Epidermal melanocyte (primary cell): ENCODE results near the gene TARBP1.
"Not testable (repeated sequence)": the region's sequence is repeated elsewhere in the genome, so short reads cannot be mapped to it uniquely, and the experiment has no call there.

Experiments
- DNase-seq: peaks from one replicate; pipeline ENCODE4 v3.0.0; 2011; ENCODE audit warnings: low spot score; ENCODE audit not compliant: insufficient read length

Gene TARBP1

GRCh38 chr1:234397732-234398131 is 81.2 kb downstream of the TARBP1 start:
- DNase-seq, result no peak

GRCh38 chr1:234396871-234397270 is 82.1 kb downstream of the TARBP1 start:
- no peak for DNase-seq

GRCh38 chr1:234396092-234396491 is 82.9 kb downstream of the TARBP1 start:
- DNase-seq, result no peak

- DNase-seq, result no peak
These were observed 83.7 kb downstream of the TARBP1 start for GRCh38 chr1:234395297-234395696.

GRCh38 chr1:234393190-234393589 is 85.8 kb downstream of the TARBP1 start:
- DNase-seq, result no peak

- DNase-seq, result no peak
These were observed 90.9 kb downstream of the TARBP1 start for GRCh38 chr1:234388094-234388493.

- DNase-seq, result no peak
These were observed 92.9 kb downstream of the TARBP1 start for GRCh38 chr1:234386122-234386521.

GRCh38 chr1:234381699-234382555 is 97.1 kb downstream of the TARBP1 start:
- DNase-seq, result no peak

GRCh38 chr1:234379591-234380109 is 99.3 kb downstream of the TARBP1 start:
- not testable (repeated sequence) for DNase-seq

- no peak for DNase-seq
These were observed 103.3 kb downstream of the TARBP1 start for GRCh38 chr1:234375672-234376071.

- no peak for DNase-seq
These were observed 105.1 kb downstream of the TARBP1 start for GRCh38 chr1:234373959-234374254.

- DNase-seq, result peak; percentile 81
These were observed 105.7 kb downstream of the TARBP1 start, which contains the start of gene COA6 for GRCh38 chr1:234373064-234373958. TSS of gene COA6 (plus strand) at chr1:234373456. CDS start at chr1:234373467, 11 bp downstream.

- DNase-seq, result no peak
These were observed 106.8 kb downstream of the TARBP1 start for GRCh38 chr1:234372011-234372757.

GRCh38 chr1:234371414-234371813 is 107.6 kb downstream of the TARBP1 start:
- DNase-seq, result no peak

- no peak for DNase-seq
These were observed 109.2 kb downstream of the TARBP1 start for GRCh38 chr1:234369784-234370183.

GRCh38 chr1:234369033-234369430 is 109.9 kb downstream of the TARBP1 start:
- no peak for DNase-seq

- no peak for DNase-seq
These were observed 110.5 kb downstream of the TARBP1 start for GRCh38 chr1:234368320-234369032.

- DNase-seq, result no peak
These were observed 116.4 kb downstream of the TARBP1 start for GRCh38 chr1:234362558-234362957.

GRCh38 chr1:234361102-234361603 is 117.8 kb downstream of the TARBP1 start:
- DNase-seq, result no peak

- DNase-seq, result no peak
These were observed 121.1 kb downstream of the TARBP1 start for GRCh38 chr1:234357831-234358230.
